Amniotic stem cell (primary cell): ENCODE results near the gene CMTM5.

ENCODE experiments used
- DNase-seq: peaks from one replicate; lab custom pipeline; 2025; lab: John Stamatoyannopoulos, UW

Gene CMTM5

DNA sequence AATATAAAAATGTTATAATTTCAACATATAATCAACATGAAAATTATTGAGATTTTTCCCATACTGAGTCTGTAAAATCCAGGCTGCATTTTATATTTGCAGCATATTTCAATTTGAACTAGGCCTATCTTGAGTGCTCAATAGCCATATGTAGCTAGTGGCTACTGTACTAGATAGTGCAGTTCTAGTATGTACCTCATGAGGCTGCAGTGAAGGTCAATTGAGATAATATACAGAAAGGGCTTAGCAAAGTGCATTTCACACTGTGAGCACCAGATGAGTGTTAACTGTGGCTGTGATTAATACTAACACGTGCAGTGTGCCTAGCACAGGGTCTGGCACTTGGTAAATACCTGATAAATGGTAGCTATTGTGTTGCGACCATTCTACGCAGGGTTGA is 18.8 kb upstream of the CMTM5 start:
- DNase-seq: no peak

DNA sequence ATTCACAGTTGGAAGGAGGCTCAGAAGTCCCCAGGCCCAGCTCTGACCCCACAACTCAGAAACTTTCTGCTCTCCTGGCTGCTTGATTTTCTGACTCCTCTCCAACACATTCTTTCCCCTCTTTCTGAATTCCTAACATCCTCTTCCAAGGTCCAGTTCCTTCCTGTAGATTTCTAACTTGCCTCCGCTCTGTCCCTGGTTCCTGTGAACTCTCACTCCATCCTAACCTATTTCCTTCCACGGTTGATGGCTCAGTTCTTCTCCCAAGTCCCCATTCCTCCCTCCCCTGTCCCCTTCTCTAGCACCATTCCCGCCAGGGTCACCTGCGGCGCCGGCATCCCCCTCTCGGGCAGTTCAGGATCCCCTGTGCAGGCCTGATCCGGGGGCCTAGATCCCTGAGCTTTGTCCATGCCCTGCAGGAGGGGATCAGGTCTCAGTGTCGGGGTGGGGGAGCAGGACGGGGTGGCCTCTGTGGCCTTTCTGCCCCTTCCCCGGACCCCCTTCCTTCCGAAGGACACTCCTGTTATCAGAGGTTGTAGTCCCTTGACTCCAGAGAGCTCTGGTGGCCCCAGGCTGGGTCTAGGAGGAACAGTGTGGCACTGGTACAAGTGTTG is 18.2 kb upstream of the CMTM5 start:
- DNase-seq: no peak

DNA sequence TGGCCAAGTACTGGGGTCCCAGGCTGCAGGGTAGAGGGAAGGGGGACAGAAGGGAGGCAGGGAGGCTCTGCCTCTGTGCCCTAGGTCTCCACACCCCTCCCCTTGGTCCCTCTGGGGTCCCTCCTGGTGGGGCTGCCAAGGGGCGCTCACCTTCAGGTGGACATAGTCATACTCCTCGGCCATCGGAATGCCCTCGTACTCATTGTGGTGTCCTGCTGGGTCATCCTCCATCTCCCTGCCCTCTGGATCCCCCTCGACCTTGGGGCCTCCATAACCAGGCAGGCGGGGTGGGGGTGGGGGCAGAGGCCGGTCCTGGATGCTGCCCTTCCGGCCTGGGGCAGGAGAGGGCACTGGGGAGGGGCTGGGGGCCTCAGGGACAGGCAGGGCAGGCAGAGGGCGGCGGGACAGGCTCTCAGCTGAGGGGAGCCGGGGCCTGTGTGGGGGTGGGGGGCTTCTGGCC is 17.6 kb upstream of the CMTM5 start:
- DNase-seq: no peak

DNA sequence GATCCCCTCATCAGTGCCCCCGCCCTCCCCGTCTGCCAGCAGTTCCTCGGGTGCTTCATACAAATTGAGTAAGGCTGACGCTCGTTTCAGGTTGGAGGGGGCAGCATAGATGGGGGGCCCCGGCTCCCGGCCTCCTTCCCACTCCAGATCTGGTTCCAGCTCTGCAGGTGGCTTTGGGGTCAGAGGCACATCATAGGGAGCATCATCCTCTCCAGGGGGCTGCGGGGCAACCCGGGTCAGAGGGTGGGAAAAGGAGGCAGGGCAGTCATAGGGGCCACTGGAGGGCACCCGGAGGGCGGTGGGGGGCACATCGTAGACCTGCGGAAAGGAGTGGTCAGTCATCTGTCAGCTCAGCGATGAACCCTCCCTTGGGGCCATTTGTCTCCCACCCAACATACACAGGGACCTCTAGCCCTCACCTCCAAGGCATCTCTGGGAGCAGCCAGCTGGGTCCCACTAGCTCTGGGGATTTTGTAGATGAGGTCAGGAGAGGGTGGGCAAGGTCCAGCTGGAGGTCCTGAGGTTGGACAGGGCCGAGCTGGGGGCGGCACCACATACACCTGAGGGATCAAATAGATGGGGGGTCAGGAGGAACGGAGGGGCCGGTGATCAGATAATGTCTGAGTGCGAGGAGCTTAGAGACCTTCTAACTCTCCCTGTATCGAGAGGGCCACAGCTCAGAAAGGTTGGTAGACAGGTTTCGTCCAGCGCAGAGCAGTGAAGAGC is 17.0 kb upstream of the CMTM5 start:
- no peak for DNase-seq

DNA sequence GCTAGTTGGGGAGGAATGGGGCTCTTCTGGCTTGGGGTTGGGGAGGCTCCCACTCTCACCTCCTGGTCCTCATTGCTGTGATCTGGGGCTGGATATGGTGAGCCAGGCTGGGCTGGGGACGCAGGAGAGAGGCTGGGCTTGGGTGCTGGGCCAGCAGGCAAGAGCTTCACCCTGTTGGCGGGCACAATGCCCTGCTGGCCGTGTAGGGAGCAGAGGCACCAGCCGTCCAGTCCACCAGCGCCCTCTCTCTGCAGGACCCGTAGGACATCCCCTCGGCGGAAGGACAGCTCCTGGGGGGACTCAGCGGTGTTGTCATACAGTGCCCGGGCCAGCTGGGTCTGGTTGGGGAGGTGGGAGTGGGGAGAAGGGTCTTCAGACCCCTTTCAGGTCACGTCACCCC is 16.4 kb upstream of the CMTM5 start:
- DNase-seq: no peak

DNA sequence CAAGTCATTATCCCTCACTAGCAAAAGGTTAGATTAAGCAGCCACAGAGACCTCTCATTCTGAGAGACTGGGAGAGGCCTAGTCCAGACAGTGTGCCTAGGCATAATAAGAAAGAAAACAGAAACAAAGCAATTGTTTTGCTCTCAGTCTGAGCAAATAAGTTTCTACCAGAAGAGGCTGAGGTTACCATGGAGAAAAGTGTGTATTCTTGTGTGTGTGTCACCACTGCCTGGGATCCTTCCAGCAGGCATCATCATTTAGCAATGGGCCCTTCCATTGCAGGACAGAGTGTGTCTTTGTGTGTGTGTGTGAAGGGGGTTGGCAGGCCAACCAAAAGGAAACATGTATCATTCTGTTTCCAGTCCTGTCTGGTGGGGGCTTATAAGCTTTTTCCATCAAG is 15.5 kb upstream of the CMTM5 start:
- no peak for DNase-seq

DNA sequence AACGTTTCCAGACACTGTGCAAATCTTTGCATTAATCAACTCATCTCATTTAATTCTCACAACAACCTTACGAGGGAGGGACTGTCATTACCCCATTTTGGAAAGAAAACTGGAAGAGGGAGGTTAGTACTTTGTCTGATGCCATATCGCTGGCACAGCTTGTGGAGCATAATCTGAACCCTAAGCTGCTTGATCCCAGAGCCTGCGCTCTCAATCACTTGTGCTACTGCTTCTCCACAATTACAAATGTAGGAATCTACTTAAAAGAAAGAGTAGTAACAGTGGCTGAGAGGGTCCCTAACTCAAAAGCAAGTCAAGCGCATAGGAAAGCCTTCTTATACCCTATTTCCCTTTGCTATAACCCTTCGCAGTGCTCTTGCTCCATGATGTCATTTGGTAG is 15.1 kb upstream of the CMTM5 start:
- DNase-seq: no peak

DNA sequence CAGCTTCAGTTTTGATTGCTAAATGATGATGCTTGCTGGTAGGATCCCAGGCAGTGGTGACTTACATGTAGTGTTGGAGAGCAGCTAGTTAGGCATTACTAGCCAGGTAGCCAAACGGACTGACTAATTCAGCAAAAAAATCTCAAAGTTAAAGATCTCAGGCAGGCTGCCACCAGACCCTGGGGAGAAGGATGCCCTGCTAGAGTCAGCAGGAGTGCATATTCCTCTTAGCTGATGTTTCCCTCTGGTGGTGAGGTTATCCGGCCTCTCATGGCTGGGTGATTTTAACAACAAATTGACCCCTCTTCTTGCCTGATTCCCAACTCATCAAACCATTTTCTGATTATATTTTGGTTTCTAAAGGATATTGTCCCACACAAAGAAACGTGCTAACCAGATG is 14.6 kb upstream of the CMTM5 start:
- no peak for DNase-seq

DNA sequence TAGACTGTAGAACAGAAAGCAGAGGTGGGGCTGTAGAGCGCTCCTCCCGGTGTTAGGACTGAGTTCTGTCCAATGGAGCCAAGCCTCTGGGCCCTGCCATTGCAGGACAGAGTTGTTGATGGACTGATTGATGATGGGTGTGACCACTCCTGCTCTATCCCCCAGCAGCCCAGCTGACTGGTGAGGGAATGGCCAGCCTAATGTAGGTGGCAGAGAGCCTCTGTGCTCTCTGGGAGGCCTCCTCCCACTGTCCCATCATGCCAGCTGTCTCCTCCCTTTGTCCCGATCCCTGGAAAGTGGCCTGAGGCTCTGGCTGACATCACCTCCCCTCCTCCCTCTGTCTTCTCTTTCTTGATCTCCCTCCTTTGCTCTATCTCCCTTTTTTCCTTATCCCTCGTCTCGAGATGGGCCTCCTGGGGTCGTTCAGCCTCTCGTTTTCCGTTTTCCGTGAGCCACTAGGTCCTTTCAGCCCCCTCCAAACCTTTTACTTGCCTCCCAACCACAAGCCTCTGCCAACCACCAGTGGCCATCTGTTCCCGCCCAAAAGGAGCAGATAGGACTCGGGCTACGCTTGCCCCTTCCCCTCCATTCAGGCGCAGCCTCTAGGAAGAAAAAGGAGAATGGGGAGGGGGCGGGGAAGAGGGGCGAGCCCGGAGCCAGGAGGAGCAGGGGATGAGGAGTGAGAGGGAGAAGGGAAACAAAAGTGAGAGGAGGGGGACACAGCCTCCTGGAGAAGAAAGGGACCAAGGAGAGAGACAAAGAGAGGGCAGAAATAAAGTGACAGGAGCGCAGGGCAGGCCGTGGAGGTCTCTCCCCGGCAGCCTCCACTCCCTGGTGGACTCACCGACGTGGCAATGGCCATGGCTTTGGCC is 12.4 kb upstream of the CMTM5 start:
- DNase-seq: no peak

DNA sequence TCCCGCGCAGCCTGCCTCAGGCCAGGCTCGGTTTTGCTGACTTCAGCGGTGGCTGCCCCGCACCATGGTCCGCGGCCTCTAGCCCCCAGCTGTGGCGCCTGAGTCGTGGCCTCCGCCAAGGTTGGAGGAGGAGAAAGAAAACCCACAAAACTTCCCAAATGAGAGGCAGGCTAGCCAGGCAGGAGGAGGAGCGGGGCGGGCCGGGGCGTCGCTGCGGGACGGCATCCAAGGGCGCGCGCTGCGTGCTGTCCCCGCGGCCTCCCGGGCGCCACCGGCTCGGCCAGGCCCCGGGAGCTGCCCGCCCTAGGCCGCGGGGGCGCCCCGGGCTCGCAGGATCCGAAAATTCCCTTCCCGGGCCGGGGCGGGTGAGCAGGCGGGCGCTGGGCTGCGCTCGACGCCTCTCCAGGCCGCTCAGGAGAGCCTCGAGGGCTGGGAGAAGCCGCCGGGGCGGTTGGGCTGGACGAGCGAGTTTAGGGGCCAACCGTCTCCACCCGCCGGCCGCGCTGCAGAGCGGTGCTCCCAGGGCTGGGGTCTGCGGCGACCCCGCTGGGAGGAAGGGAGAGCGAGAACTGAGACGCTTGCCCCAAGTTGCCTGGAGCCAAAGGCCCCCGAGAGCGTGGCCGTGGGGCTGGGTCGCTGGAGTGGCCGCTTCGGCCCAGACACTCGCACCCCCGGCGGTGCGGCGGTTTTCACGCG is 11.7 kb upstream of the CMTM5 start, which contains the start of gene EFS:
Gene EFS, minus strand, starts transcription at position 137 of the 696 bp plus-strand sequence. CDS start 147 bp downstream, outside the sequence.
- DNase-seq: no peak

DNA sequence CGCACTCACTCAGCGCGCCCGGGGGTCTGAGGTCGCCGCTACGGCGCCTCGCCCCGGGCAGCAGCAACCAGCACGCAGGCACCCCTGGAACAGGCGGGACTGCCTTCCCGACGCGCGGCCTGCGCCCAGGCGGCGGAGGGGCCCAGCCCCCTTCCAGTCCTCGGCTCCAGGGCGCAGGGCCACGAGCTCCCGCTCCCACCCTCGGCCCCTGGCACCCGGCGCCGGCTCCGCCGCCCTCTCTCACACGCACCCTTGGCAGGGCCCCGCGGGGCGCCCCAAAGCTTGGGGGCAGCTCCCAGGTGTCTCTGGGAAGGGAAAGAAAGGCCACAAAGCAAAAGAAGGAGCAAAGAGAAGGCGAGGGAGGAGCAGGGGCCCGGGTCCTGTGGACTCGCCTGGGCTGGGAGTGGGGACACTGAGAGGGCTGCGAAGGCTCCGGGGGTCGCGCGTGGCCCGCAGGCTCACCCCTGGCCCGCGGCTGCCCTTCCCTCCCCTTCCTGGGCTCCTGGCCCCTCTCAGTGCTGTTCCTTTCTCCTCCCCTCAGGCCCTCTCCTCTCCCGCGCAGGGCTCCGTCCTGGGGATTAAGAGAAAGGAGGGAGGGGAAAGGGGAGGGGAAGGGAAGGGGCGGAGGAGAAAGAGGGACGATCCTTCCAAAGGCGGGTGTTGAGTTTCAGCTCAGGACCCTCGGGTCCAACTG is 11.0 kb upstream of the CMTM5 start:
- DNase-seq: peak; percentile 67

DNA sequence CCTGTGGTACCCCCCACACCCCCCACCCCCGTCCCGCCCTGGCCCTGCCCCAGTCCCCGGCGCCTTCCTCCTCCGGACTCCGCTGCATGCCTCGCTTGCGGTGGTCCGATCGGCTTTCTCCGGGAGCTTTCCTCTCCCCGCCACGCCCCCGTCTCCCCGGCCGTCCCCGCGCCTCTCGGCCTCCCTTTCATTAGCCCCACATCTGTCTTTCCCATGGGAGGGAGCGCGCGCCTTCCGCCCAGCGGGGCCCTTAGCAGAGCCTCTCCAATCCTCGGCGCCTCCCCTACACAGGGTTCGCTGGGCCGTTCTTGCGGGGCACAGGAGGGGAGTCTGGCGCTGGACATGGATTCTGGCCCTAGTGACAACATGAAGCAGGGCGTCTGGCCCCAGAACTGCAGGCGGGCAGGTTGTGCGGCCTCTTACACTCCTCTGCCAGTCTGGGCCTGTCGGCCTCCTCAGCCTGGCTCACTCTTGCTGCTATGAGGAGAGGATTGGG is 10.4 kb upstream of the CMTM5 start:
- DNase-seq: peak; percentile 67

DNA sequence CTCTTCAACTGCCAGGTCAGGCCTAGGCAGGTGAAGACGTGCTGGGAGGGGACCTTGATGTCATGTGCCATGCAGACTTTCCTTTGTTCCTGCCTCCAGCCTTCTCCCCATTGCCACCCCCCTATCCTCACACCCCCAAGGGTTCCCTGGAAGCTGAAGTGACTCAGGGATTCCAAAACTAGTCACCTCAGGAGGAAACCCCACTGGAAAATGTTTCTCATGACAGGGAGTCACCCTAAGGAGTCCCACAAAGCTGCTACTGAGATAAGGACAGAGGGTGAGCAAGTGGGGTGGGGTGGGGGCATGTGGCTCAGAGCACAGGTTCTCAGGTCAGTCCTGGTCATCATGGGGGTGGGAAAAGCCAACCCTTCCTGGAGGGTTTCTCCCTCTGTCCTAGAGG is 6.6 kb upstream of the CMTM5 start:
- DNase-seq: no peak

DNA sequence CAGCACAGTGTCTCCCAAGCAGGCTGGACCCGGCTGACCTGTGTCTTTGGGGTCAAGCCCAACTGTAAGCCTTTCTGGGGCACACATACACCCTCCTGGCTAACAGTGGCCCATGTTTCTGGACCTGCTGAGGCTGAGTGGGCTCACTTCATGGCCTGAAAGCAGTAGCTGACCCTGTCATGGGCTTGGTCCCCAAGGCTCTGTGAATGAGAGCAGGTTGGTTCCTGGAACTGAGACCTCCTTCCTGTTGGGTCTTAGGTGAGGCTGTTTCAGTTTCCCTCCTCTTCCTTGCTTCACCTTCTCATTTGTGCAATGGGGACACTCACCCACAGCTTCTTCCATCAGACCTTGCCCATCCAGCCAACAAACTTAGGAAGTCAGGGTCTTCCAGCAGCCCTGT is 5.0 kb upstream of the CMTM5 start:
- DNase-seq: no peak

DNA sequence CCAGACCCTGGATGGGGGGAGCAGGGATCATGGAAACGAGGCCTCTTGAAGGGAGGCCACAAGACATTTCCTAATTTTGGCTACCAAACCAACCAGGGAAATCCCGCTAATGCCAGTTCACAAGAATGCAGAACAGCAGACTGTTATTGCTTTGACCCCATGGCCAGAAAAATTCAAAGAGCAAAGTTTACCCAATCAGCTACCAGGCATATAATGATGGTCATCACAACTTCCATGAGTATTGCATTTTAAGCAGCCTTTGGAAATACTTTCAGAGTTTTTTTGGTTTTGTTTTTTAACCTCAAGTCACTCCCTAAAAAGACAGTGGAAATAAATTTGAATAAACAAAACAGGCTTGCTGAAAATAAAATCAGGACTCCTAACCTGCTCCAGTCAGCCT is 4.3 kb upstream of the CMTM5 start, which contains the start of gene IL25:
Gene IL25, plus strand, starts transcription at position 301 of the 400 bp plus-strand sequence.
- DNase-seq: no peak

DNA sequence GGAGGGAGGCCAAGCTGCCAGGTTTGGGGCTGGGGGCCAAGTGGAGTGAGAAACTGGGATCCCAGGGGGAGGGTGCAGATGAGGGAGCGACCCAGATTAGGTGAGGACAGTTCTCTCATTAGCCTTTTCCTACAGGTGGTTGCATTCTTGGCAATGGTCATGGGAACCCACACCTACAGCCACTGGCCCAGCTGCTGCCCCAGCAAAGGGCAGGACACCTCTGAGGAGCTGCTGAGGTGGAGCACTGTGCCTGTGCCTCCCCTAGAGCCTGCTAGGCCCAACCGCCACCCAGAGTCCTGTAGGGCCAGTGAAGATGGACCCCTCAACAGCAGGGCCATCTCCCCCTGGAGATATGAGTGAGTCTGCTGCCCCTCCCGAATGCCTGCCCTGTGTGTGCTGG is 3.8 kb upstream of the CMTM5 start:
- no peak for DNase-seq

DNA sequence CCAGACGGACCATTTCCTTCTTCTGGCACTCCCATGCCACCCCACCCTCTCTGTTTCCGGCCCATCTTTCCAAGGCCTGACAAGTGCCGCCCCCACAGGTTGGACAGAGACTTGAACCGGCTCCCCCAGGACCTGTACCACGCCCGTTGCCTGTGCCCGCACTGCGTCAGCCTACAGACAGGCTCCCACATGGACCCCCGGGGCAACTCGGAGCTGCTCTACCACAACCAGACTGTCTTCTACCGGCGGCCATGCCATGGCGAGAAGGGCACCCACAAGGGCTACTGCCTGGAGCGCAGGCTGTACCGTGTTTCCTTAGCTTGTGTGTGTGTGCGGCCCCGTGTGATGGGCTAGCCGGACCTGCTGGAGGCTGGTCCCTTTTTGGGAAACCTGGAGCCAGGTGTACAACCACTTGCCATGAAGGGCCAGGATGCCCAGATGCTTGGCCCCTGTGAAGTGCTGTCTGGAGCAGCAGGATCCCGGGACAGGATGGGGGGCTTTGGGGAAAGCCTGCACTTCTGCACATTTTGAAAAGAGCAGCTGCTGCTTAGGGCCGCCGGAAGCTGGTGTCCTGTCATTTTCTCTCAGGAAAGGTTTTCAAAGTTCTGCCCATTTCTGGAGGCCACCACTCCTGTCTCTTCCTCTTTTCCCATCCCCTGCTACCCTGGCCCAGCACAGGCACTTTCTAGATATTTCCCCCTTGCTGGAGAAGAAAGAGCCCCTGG is 1.2 kb upstream of the CMTM5 start:
- no peak for DNase-seq

DNA sequence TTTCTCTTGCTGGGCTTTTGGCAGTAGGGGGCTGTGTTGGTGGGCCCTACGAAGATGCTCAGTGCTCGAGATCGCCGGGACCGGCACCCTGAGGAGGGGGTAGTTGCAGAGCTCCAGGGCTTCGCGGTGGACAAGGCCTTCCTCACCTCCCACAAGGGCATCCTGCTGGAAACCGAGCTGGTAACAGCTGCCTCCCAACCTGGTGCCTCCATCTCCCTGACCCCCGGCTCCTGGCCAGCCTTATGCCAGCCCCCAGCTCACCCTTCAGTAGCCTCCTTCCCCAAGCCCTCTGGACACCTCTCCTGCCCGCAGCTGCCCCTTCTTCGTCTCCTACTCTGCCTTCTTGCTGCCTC is 328 bp downstream of the CMTM5 start:
- DNase-seq: no peak

DNA sequence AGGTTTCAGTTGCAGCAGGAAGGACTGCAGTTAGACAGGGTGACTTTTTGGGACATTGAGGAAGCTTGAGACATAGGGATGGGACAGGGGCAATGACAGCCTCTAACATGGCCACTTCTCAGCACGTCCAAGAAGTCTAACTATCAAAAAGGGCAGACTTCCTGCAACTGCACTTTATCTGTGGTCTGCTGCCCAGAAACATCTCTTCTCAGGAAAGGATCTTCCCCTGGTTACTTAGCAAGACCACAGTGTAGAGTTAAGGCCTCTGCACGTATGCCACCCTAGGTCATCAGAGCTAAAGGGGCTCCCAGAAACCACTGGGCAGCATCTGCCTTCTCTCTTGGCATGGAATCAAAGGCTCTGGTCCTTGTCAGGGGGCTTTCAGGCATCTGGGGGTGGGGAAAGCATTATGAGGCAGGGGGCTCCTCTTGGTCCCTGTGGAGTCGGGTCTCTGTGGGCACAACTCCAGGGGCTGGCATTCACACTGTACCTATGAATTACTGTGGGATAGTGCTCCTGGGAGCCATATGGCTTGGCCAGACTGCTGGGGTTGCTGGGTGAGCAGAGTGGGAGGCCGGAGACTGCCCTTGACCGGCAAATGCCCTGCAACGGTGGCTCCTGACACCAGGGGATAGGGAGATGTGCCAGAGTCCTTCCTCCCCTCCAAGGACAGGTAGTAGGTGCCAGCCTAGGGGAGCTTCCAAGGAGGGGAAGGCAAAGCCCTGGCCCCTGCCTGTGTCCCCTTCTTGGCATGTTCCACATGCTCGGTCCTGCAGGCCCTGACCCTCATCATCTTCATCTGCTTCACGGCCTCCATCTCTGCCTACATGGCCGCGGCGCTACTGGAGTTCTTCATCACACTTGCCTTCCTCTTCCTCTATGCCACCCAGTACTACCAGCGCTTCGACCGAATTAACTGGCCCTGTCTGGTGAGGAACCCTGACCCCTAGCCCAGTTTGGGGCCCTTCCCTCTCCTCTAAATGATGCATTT is 1.0 kb downstream of the CMTM5 start:
- no peak for DNase-seq
